ENCODE data around the gene ADGRD2.

Gene ADGRD2

GRCh38 chr9:124436320-124436719, 13.9 kb upstream of the ADGRD2 start:
- DNase-seq (ENCODE audit: low read depth in 2 of 2): no peak

GRCh38 chr9:124437086-124437485, 13.2 kb upstream of the ADGRD2 start:
- DNase-seq (ENCODE audit: low read depth in 2 of 2): no peak

- DNase-seq (ENCODE audit: low read depth in 2 of 2): no peak
Measured at GRCh38 chr9:124438091-124438490, 12.2 kb upstream of the ADGRD2 start.

GRCh38 chr9:124439086-124439485, 11.2 kb upstream of the ADGRD2 start:
- DNase-seq (ENCODE audit: low read depth in 2 of 2): no peak

GRCh38 chr9:124439686-124440243, 10.5 kb upstream of the ADGRD2 start:
- DNase-seq (ENCODE audit: low read depth in 2 of 2): no peak

- DNase-seq (ENCODE audit: low read depth in 2 of 2): no peak
Measured at GRCh38 chr9:124440786-124441185, 9.5 kb upstream of the ADGRD2 start.

- no peak for DNase-seq (ENCODE audit: low read depth in 2 of 2)
Measured at GRCh38 chr9:124441291-124441690, 9.0 kb upstream of the ADGRD2 start.

- no peak for DNase-seq (ENCODE audit: low read depth in 2 of 2)
Measured at GRCh38 chr9:124442379-124442778, 7.9 kb upstream of the ADGRD2 start.

- DNase-seq (ENCODE audit: low read depth in 2 of 2): no peak
Measured at GRCh38 chr9:124442826-124443225, 7.4 kb upstream of the ADGRD2 start.

GRCh38 chr9:124443625-124444024, 6.6 kb upstream of the ADGRD2 start:
- DNase-seq (ENCODE audit: low read depth in 2 of 2): no peak

- no peak for DNase-seq (ENCODE audit: low read depth in 2 of 2)
Measured at GRCh38 chr9:124444166-124444565, 6.1 kb upstream of the ADGRD2 start.

- DNase-seq (ENCODE audit: low read depth in 2 of 2): no peak
Measured at GRCh38 chr9:124447297-124447661, 3.0 kb upstream of the ADGRD2 start.

GRCh38 chr9:124448019-124448418, 2.2 kb upstream of the ADGRD2 start:
- DNase-seq (ENCODE audit: low read depth in 2 of 2): no peak

- no peak for DNase-seq (ENCODE audit: low read depth in 2 of 2)
Measured at GRCh38 chr9:124449381-124450151, 685 bp upstream of the ADGRD2 start.

GRCh38 chr9:124450931-124451661, 845 bp downstream of the ADGRD2 start:
- DNase-seq (ENCODE audit: low read depth in 2 of 2): no peak

- no peak for DNase-seq (ENCODE audit: low read depth in 2 of 2)
Measured at GRCh38 chr9:124452326-124452725, 2.1 kb downstream of the ADGRD2 start.

GRCh38 chr9:124452841-124453585, 2.8 kb downstream of the ADGRD2 start:
- DNase-seq (ENCODE audit: low read depth in 2 of 2): no peak

- DNase-seq (ENCODE audit: low read depth in 2 of 2): no peak
Measured at GRCh38 chr9:124453586-124454191, 3.4 kb downstream of the ADGRD2 start.

GRCh38 chr9:124454296-124454695, 4.0 kb downstream of the ADGRD2 start:
- DNase-seq (ENCODE audit: low read depth in 2 of 2): no peak

GRCh38 chr9:124454791-124455443, 4.7 kb downstream of the ADGRD2 start:
- no peak for DNase-seq (ENCODE audit: low read depth in 2 of 2)

- DNase-seq (ENCODE audit: low read depth in 2 of 2): no peak
Measured at GRCh38 chr9:124455820-124456219, 5.6 kb downstream of the ADGRD2 start.
